ENCODE data around the gene PRKN.

The PRKN gene

GRCh38 chr6:162090734-162091133, 636.8 kb downstream of the PRKN start:
- DNase-seq, result no peak

DNA sequence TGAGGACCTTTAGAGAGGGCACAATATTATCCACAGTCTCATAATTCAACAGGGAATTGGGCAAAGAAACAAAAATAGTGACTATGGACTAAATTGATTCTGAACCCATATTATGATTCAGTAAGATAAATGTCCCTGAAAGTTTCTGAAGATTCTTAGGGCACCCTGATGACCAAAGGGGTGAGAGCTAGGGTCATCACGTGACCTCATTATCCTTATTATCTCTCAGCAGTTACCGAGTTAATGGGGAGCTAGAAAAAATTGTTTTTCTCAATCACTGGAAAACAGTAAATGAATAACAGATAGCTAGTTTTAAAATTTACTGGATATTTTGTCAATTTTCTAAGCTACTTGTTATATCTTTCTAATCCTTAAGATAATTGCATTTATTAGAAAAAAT, 639.5 kb downstream of the PRKN start:
- DNase-seq, result no peak

DNA sequence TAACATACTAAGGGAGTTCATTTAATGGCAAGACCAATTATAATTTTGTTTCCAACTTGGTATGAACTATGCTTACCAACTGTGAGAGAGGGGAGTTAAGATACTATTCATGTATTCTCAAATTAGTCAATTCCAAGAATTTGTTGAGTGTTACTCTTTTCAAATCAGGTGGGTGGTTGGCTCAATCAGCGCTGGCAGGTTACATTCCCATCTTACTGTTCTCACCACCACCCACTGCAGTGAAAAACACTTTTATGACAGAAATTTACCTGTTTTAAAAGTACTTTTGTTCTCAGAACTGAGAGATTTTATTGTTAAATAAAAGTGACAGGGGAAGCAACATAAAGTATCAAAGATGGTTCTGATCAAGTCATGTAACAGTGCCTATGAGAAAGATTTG, 642.0 kb downstream of the PRKN start:
- no peak for DNase-seq

GRCh38 chr6:162082520-162082919, 645.0 kb downstream of the PRKN start:
- no peak for DNase-seq

- DNase-seq, result no peak
Observed at GRCh38 chr6:162078667-162079066, 648.9 kb downstream of the PRKN start.

- no peak for DNase-seq
Observed at GRCh38 chr6:162078126-162078525, 649.4 kb downstream of the PRKN start.

- DNase-seq, result no peak
Observed at GRCh38 chr6:162076816-162077215, 650.8 kb downstream of the PRKN start.

GRCh38 chr6:162074641-162075275, 652.8 kb downstream of the PRKN start:
- no peak for DNase-seq

DNA sequence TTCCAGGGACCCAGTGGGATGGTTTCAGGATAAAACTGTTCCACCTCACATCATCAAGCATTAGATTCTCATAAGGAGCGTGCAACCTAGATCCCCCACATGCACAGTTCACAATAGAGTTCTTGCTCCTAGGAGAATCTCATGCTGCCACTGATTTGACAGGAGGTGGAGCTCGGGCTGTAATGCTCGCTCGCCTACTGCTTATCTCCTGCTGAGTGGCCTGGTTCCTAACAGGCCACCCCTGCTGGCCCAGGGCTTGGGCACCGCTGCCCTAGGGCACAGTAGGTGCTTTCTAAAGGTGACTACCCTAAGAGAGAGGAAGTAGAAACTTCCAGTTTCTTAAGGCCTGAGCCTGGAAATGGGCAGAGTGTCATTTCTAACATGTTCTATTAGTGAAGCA, 656.9 kb downstream of the PRKN start:
- DNase-seq, result no peak

- DNase-seq, result no peak
Observed at GRCh38 chr6:162069995-162070394, 657.6 kb downstream of the PRKN start.

DNA sequence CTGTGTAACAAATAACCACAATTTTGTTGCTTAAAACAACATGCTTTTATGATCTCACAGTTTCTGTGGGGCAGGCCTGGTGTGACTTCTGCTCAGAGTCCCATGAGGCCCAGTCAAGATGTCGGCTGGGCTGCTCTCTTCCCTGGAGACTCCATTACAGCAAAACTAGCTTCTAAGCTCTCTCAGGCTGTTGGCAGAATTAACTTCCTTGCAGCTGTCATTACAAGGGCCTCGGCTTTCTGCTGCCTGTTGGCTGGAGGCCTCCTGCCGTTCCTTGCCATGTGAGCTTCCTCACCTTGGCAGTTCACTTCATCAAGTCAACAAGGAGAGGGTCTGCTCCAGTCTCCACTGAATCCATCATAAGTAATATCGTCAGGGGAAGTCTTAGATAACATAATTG, 659.2 kb downstream of the PRKN start:
- DNase-seq, result no peak

DNA sequence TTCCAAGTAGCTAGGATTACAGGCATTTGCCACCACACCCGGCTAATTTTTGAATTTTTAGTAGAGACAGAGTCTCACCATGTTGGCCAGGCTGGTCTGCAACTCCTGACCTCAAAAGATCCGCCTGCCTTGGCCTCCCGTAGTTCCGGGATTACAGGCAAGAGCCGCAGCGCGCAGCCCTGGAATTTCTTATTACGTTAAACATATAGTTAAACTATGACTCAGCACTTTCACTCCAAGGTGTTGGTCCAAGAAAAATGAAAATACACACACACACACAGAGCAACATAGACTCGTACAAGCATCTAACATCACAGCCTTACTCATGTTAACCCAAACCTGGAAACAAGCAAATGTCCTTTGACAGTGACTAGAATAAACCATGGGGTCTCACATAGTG, 663.9 kb downstream of the PRKN start:
- no peak for DNase-seq

DNA sequence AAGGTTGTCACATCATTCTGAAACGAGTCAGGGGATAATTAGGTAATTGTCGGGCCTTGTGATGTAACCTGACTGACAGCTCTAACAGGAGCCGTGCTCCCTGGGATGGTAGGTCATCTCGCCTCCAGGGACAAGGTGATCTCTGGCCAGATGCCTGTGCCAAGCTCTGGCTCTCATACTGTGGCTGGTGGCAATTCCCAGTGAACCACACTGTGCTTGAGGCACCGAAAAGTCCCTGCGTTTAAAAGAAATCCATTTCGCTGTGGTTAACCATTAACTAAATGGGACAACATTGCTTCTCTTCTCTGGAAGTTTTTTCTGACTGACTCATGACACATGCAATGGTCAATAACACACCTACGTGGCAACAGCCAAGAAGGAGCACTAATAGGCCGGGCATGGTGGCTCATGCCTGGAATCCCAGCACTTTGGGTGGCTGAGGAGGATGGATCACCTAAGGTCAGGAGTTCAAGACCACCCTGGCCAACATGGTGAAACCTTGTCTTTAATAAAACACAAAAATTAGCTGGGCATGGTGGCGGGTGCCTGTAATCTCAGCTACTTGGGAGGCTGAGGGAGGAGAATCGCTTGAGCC, 669.2 kb downstream of the PRKN start:
- DNase-seq, result no peak

GRCh38 chr6:162056745-162057144, 670.8 kb downstream of the PRKN start:
- DNase-seq, result no peak

DNA sequence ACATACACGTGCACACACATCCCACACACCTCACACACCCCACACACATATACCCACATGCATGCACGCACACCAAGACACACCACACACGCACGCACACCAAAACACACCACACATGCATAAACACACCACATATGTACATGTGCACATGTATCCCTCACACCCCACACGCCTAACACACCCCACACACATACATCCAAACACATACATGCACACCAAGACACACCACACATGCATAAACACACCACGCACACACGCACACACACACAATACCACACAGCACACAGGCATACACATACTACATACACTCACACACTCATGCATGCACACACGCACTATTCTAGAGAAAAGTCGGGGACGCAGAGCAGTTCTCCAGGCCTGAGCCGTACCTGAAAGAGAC, 671.5 kb downstream of the PRKN start:
- no peak for DNase-seq

- no peak for DNase-seq
Observed at GRCh38 chr6:162055365-162055764, 672.2 kb downstream of the PRKN start.

DNA sequence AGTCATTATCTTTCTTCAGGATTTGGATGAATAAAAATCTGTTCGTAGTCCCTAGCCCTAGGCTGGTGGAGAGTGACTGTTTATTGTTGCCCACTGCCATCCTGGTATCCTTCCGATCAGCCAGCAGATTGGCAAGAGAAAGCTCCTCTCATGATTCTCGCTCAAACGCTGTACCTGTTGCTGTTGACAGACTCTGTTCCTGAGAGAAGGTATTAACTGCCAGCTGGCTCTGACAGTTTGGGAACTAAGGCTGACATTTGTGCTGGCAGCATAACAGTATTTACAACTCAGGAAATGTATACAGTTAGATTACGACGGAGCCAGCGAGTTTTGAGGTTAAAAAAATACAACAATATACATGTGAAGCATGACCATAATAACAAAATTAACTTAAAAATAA, 674.5 kb downstream of the PRKN start:
- no peak for DNase-seq

- no peak for DNase-seq
Observed at GRCh38 chr6:162050579-162050978, 677.0 kb downstream of the PRKN start.

GRCh38 chr6:162046324-162046723, 681.2 kb downstream of the PRKN start:
- no peak for DNase-seq

DNA sequence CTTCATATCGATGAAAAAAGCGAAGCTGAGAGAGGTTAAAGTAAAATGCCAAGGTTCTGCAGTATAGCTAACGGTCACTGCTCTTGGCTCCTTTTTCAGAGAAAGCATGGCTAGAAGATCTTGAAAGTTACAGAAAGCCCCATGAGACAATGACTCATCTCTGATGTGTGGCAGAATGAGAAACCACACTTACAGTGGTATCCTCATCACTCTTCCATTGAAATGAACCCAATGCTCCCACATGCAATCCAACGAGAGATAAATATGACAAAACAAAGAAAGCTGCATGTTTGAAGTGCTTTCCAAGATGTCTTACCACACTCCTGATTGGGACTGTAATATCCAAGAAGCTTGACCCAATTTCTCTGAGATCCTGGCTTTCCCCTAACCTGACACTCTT, 694.9 kb downstream of the PRKN start:
- no peak for DNase-seq

GRCh38 chr6:162029873-162030576, 697.5 kb downstream of the PRKN start:
- no peak for DNase-seq

DNA sequence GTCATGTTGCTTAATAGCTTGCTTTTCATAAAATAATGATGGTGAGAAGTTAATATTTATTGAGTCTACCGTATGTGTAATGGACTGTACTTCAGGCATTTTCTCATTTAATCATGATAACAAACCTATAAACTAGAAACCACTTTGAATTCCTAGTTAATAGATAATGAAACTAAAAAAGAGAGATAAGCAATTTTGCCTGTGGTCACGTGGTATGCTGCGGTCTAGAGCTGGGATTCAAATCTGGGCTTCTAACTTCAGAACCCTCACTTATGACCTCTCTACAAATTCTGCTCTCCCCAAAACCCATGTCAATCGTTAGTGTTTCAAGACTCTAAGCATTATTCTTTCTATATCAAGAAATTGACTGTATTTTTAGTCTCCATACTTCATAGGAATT, 700.7 kb downstream of the PRKN start:
- DNase-seq, result no peak

GRCh38 chr6:162026031-162026430, 701.5 kb downstream of the PRKN start:
- DNase-seq, result no peak

DNA sequence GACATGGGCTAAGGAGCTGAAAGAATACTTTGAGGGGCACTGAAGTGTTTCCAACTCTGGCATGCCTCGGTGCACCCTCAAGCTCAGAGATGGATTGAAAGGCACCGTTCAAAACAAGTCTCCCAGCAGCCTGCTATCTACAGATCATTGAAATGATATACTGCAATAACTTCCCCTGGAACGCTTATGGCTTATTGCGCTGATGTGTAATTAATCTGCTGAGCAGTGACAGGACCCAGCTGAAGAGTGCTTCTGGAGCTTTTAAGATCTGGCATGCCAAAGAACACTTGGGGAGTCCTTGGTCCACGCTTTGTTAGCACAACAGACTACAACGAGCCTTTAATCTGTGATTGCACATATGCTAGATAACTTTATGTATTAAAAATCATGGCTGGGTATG, 708.2 kb downstream of the PRKN start:
- no peak for DNase-seq

DNA sequence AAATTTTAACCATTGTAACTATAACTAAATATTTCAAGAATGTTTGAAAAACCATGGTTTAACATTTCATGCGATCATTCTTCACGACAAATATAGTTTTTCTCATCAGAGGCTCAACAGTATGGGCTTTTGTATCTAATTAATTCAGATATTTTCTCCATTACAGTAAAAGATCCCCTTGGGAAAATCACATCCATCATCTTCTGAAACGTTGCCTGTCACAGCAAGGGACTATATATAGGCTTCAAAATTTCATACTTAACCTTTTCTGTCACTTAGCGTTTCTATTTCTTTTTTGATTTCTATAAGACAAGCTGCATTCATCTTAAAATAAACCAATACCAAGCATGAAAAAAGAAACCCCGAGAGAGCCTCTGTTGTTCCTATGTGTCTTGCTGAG, 710.0 kb downstream of the PRKN start:
- DNase-seq, result no peak

Measured in stimulated activated CD4-positive, alpha-beta T cell treated with anti-CD3 and anti-CD28 coated beads, Interleukin-4, amount 100 ng/mL, for 24 hours (primary cell).